GM18508 (cell line): Measurements from ENCODE around the gene PAM16.

Experiments used
- ATAC-seq: cut with Tn5 transposase; IDR thresholded peaks from one replicate; pipeline ENCODE4 v1.9.1; 2021; ENCODE audit warnings: moderate number of reproducible peaks; ENCODE audit not compliant: insufficient read depth, unreplicated experiment

Gene PAM16

DNA sequence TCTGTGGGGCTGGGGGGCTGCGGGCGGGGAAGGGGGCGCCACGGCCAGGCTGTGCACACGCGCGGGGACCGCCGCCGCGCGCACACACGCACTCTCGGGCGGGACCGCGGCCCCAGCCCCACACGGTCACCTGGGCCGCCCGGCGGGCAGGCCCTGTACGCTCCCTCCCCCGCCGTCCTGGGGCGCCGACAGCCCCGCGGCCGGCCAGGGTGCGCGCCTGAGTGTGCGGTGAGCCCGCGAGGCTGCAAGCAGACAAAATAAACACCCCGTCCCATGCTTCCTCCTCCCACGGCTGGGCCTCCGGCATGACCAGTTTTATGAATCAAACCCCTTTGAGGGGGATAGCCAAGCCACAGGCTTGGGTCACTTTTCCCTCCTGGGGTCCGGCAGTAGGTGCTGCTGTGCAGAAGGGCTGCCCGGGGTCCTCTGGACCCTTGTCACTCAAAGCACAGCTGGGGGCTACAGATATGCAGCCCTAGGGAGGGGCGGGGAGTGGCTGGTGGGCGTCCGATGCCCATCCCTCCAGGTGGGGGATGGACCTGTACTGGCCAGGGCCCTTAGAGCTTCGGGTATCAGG lies 21.0 kb upstream of the PAM16 start:
- no peak for ATAC-seq

DNA sequence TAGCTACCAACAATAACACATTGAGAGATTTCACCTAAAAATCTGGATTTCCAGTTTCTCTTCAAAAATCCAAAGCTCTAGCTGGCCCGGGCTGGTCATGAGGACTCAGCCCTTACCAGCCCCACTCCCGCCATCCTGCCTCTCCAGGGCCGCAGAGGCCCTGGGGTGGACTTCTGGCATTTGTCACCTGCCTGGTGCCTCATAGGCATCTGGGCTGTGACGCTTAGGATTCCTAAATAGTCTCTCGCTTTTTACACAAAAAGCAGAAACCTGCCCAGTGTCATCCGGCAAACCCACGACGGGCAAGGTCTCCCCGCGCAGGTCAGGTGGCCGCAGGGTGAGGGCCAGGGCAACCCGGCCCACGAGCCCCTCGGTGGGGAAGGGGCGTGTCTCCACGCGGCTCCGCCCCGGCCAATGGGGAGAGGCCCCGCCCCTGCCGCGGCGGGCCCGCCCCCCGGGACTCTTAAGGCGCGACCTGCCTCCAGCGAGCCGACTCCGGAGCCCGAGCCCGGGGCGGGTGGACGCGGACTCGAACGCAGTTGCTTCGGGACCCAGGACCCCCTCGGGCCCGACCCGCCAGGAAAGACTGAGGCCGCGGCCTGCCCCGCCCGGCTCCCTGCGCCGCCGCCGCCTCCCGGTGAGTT lies 20.4 kb upstream of the PAM16 start, which contains the start of gene VASN:
TSS of gene VASN (plus strand) at position 492 of the 644 bp plus-strand sequence. CDS start 9,030 bp downstream, outside the sequence.
- ATAC-seq = no peak

DNA sequence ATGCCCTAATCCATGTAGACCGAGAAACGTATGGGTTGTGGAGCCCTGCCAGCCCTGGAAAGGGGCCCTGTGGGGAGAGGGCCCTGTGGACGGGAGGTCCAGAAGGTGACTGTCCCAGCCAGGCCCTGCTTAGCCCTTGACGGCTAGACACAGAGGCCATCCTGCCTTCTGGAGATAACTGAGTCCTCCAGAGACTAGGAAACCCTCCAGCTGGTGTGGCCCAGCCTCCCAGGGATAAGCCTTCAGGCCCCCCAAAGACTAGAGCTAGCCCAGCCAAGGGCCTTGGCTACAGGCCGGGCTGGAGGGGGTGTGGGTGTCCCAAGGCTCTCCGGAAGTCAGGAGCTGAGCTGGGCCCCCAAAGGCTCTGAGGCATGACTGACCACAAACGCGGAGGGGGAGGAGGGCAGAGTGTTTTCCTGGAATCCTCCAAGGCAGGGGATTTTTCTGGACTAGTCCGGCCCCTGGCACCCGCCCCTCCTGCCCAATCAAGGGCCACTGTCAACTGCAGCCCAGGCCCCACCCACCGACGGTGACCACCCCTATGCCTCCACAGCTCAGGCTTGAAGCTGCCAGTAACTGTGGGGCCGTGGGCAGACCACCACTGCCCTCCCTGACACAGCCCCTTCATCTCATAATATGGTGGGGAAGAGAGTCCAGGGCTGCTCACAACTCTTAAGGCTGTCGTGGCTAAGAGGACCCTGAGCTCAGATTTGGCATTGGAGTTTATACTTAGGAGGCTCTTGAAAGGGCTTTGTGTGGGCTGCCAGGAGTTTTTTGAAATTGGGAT lies 19.6 kb upstream of the PAM16 start:
- ATAC-seq = no peak

DNA sequence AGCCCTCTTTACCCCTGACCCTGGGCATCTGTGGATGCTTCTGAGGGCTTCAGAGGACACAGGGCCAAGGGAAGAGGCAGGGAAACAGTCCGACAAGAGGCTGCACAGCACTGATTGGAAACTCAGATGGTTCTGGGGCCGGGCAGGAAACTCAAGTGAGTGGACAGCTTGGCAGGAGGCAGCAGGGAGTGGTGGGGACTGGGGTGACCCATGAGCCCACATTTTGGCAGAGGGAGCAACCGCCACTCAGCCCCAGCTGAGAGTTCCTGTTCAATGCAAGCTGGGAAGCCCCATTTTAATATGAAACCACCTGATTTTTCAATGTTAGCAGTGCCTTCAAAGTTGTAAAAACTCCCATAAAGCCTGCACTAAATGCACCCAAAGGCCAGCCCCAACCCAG lies 19.0 kb upstream of the PAM16 start:
- ATAC-seq = no peak

DNA sequence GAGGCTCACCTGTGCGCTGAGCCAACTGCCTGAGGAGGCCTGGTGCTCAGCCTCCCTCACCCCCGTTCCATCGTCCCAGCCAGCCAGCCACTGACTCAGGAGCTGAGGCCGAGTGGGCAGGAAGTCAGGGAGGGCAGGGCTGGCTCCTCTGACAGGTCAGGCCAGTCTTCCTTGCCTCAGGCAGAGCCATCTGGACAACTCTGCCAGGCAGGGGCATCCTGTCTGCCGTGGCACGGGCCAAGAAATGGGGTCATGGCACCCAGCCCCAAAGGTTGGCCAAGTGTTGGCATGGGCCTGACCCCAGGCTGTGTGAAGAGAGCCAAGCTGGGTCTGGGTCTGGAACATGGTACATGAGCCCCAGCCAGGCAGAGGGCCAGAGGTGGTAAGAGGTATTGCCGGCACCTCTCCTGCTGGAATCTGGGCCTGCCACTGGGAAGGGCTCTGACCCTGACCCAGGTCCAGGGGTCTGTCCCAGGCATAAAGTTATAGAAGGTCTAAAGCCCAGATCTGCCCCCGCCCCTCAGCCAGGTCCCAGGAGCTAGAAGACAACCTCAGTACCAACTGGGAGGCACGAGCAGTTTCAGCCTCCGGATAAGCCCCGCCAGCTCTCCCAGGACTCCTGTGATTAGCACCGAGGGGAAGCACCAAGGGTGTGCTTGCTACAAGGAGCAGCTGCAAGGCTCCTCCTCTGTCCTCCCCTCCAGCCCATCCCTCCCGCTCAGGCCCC lies 18.0 kb upstream of the PAM16 start:
- ATAC-seq = no peak

DNA sequence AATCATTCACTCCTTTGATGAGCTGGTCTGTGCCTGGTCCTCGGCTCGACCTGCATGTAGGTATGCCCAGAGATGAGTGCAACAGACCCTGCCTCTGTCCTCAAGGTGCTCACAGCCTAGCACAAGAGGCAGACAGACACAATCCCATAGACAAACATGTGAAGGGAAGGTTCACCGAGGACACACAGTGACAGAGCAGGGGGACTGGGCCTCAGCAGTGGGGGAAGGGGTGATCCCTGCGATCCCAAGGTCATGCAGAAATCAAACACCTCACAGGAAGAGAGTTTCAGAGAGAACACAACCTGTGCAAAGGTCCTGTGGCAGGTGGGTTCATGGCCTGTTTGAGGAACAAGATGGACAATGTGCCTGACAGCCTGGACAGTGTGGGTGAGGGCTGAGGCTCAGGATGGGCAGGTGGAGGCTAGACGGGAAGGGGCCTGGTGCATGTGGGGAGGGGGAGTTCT lies 16.3 kb upstream of the PAM16 start:
- ATAC-seq = no peak

DNA sequence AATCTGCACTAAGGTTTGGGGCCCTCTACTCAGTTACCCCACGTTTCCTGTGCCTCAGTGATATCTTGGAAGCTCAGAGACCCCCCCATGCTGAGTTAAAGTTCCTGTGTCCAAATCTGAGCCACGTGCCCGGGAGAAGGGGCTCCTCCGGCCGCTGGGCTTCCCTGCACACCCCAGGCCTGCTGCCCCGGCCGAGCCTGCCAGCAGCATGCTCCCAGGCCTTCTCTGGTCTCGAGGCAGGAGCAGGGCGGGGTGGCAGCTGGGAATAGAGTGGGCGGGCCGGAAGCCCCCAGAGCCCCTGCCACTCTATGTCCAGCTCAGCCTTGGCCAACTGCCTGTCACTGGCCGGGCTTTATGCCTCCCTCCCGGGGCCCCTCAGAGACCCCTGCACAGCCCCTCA lies 14.9 kb upstream of the PAM16 start:
- ATAC-seq = no peak

DNA sequence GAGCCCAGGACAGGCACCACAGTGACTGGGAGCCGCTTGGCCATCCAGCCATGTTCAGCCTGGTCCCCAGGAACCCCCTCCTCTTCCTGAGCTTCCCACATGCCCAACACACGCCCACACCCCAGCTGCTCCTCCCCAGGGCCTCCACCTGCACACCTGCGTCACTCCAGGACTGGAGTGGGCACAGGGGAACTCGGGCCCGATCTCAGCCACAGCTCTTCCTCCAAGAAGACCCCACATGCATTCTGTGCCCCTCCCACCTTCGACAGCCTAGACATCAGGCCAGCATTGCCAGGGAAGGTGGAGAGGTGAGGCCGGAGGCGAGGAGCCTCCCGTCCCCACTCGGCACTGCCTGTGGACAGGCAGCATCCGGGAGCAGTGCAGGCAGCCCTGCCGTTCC lies 14.5 kb upstream of the PAM16 start:
- no peak for ATAC-seq

DNA sequence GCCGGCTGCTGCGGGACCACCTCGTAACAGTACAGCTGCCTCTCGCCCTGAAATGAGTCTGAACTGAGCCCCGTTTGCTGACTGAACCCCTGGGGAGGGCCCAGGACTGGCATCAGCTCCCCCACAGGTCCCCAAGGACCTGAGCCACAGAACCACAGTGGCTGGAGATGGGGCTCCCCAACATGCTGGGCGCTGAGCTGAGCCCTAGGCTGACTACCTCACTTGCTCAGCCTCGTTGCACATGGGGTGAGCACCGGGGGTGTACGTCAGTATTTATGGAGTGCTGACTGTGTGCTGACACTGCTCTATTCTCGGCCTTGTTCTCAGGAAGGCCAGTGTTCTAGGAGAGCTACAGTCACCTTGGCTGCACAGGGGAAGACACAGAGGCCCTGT lies 13.9 kb upstream of the PAM16 start:
- ATAC-seq = no peak

DNA sequence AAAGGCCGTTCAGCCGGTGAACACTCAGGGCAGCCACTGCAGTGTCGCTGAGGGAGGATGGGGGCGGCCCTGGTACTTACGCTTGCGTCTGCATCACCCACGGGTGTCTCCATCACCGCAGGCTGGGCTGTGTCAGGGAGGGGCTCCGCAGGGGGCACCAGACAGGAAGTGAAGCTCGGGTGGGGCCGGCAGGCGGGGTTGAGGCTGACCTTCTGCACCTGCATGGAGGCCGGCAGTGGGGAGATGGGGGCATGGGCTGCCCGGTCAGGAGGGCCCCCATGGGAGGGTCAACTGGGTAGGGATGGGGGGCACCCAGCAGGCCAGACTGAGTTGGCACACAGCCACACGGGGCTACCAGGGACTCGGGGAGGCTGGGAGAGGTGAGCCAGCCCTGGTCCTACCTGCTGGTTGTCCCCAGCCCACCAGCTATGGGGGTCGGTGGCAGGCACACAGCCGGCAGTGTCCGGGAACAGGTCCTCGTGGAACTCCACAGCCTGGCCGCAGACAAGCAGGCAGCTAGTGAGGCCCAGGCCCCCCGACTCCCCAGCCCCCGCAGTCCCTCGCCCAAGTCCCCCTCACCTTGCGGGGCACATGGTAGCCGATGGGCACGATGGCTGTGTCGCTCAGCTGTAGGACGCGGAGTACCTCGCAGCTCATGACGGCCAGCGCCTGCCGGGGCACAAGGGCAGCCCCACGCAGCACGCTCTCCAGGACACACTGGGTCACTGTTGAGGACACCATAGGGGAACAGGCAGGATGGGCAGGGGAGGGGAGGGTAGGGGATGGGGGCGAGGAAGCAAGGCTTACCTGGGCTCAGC lies 13.3 kb upstream of the PAM16 start:
- ATAC-seq = no peak

DNA sequence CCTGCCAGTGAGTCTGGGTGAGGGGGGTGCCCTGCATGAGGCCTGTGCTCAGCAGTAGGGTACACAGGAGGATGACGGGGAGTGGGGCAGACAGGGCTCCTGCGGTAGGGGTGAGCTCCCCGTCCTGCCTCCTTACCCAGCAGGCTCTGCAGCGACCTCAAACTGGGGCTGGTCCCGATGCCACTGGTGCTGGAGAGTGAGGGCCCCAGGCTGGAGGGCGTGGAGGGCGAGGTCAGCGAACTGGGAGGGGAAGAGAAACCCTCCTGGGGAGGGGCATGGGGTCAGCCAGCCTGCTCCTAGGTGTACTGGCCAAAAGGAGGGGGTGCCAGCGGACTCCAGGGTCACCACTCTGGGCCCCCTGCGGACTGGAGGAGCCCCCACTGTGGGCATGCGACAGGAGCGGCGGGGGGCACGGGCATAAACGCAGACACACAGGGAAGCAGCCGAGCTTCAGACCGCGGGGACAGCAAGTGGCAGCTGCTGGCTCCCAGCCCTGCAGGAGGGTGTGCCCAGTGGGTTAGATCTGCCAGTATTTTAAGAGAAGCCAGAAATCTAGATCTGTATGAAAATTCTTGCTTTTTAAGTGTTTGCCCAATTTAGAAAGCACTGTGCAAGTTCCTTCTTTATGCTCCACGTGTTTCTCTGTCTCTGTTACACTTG lies 11.5 kb upstream of the PAM16 start:
- ATAC-seq = no peak

DNA sequence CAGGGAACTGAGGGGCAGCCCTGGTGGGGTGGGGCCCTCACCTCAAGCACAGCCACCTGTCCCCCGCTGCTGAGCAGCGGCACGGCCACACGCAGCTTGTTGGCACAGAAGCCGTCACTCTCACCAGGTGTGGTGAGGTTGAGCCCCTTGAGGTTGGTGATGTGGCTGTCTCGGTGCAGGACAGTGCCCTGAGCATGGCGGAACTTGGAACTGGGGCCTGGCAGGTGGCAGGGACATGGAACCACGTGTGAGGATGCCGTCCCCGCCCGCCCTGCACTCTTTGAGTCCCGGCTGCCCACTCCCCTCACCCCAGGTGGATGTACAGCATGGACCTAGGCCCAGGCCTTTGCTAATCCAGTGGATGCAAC lies 10.8 kb upstream of the PAM16 start:
- no peak for ATAC-seq

DNA sequence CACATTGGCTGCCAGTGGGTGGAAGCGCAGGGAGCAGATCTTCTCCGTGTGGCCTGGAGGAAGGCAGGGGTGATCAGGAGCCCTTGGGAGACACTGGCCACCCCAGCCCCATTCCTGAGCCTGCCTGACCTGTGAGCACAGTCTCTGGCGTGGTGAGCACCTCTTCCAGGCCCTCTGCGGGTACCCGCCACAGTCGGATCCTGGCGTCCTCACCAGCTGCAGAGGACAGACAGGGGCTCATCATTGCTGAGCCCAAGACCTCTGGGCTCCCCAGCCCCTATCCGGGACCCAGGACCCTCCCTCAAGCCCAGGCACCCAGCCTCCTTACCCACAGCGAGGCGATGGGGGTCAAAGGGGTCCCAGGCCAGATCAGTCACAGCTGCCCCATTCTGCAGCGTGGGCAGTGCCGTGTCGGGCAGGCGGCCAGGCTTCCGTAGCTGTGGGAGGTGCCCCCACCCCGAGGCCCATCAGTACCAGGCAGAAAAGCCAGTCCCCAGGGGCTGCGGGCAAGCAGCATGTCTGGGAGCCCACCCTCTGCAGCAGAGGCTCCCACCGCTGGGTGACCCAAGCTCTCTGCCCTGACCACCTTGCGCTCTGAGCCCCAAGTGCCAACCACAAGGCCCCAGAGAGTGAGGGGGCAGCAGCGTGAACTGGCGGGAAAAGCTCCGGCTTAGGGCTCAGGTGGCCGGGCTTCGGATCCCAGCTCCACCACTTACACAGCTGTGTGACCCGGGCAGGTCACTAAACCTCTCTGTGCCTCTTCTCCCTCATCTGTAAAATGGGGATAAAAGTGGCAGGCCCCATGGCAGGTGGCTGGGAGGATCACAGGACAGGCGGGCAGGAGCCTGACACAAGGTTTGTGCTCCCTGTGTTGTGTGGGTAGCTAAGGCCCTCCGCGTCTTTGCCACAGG lies 10.2 kb upstream of the PAM16 start:
- no peak for ATAC-seq

DNA sequence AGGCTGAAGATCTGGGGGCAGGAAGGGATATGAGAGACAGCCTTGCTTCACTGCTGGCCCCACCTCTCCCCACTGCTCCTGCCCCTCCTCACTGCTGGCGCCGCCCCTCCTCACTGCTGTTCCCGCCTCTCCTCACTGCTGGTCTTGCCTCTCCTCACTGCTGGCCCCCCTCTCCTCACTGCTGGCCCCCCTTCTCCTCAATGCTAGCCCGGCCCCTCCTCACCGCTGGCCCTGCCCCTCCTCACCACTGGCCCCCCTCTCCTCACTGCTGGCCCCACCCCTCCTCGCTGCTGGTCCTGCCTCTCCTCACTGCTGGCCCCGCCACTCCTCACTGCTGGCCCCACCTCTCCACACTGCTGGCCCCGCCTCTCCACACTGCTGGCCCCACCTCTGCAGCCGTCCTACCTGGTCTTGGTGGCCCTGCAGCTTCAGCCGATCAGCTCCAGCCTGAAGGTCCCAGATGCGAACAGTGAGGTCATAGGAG lies 9.5 kb upstream of the PAM16 start:
- ATAC-seq = no peak

DNA sequence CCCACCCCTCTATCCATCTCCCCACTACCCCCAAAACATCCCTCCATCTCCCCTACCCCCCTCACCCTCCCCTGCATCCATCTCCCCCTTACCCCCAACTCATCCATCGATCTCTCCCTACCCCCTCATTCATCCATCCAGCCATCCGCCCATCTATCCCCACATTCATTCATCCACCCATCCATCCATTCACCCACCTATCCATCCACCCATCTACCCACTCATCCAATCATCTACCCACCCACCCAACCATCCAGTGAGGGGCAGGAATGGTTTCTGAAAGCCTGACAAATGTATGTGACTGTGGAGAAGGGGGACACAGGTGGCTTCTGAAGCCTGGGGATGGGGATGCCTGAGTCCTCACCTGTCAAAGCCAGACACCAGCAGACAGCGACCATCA lies 8.8 kb upstream of the PAM16 start:
- no peak for ATAC-seq

DNA sequence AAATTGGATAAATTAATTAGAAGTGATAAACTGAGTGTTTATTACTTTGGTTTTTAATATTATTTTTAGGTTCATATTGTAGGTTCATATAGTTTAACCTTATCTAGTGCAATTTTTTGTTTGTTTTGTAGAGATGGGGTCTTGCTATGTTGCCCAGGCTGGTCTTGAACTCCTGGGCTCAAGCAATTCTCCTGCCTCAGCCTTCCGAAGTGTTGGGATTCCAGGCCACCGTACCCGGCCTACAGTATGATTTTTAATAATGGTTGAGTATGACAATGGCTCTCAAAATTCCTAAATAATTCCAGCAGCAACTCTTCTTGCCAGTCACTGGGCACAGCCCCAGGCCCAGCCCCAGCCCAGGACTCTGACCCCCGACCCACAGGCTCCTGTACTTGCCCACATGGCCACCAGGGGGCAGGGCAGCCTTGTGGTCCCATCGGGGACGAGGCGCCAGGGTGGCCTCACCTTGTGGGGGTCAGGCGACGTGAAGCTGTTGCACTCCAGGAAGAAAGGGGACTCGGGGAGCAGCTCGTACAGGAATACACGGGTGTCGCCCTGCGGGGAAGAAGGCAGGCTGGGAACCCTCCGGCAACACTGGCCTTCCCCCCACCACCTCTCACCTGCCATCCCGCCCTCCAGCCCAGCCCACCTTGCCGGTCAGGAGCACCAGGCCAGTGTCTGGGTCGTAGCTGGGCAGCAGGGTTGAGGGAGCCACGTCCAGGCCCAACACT lies 7.9 kb upstream of the PAM16 start:
- ATAC-seq = no peak

DNA sequence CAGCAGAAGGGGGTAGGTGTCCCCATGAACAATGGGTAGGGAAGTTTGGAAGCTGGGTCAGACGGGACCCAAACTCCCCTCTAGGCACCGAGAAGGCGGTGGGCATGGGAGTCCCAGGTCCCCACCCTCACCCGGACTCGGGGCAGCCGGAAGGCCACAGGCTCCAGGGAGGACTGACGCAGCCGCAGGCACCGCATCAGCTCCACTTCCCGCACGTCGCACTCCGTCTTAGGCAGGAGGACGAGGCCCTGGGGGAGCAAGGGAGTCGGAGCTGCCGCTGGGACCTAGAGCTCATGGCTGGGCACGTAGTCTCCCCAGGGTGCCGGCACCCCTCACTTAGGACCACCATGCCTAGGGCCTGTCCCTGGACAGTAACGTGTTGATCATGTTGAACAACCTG lies 7.1 kb upstream of the PAM16 start:
- no peak for ATAC-seq

DNA sequence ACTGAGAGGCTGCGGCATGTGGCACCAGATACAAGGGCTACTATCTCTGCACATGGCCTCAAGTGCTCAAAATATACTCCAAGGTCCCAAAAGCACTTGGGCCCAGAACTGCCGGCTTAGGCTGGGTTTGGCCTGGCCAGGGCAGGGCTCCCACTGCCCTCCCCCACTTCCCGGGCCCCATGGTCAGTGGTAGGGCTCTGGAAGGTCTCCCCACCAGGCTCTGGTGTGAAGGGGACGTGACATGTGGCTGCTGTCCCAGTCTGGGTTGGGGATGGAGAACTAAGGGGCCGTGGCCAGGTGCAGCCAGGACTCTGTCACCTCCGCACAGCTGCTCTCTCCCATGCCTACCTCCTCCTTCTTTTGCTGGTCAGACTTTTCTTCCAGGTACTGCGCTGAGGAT lies 5.7 kb upstream of the PAM16 start:
- no peak for ATAC-seq
